ENCODE measurements around the gene TTC24.
"Not testable (repeated sequence)": the region's sequence is repeated elsewhere in the genome, so short reads cannot be mapped to it uniquely, and the experiment has no call there.

Gene TTC24

DNA sequence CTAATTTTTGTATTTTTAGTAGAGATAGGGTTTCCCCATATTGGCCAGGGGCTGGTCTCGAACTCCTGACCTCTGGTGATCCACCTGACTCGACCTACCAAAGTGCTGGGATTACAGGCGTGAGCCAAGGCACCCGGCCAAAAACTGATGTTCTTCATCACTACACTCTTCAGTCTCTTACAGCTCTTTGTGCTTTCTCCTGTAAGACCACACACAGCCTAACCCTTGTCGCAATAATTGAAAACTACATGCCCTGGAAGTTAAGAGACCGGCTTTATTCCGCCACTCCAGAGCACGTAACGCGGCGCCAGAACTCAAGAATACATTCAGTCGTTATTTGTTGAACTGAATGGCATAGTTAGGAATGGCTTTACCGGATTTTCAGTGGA lies 21.2 kb downstream of the TTC24 start:
- H3K27me3 ChIP-seq (ENCODE audit: control insufficient read depth, insufficient read depth, low read length): no peaks in the 10 kb centered on the region
- peak overlapping the region; percentile 95 for H3K4me3 ChIP-seq (ENCODE audit: low read depth, low read length)
- H3K4me1 ChIP-seq (ENCODE audit: control insufficient read depth, insufficient read depth, low read length): no peaks in the 10 kb centered on the region
- no peaks in the 10 kb centered on the region for H3K9me3 ChIP-seq (ENCODE audit: control insufficient read depth, insufficient read depth, low read length)
- H3K36me3 ChIP-seq (ENCODE audit: control insufficient read depth, insufficient read depth, low read length): peaks cover 22% of the 10 kb centered on the region
- peak overlapping the region; percentile 90 for H3K9ac ChIP-seq (ENCODE audit: low read depth, low read length)

DNA sequence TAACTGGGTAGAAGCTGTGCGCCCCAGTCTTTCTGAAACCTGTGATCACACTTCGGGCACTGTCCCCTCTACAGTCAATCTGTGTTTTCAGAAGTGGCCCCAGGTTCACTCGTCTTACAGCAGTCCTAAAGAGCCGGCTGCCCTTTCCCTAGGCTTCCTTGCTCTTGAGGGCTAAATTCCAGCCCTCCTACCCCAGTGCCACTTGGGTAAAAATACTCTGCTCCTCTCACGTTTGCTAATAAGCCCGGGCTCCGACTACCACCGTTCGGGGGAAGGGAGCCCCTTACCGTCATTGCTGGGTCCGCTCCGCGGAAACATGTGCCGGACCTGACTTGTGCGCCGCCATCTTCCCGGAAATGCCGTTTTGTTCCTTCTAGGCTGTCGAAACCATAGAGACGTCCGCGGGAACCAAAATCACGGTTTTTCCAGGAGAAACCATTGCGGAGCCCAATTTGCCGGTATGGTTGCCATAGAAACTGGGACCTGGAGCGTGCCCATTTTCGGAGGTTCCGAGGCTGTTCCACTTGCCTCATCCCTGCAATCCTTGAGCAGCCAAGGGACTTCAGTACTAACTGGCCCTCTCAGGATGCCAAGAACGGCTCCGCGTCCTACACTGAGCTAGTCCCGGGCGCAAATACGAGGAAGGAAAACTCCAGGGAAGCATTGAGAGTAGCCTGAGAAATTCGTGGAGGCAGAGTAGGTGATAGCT lies 21.8 kb downstream of the TTC24 start, which contains the start of gene GPATCH4:
GPATCH4 (minus strand) TSS at position 358 of the 709 bp plus-strand sequence.
- Histone ChIP-seq H3K36me3 (ENCODE audit: control insufficient read depth, insufficient read depth, low read length) (peaks cover 18% of the 10 kb centered on the region), H3K4me3 (ENCODE audit: low read depth, low read length) (peak within 1 kb of the TSS; percentile 95), H3K9ac (ENCODE audit: low read depth, low read length) (peak within 1 kb of the TSS; percentile 90), H3K4me1 (ENCODE audit: control insufficient read depth, insufficient read depth, low read length) (no peaks in the 10 kb centered on the region), H3K9me3 (ENCODE audit: control insufficient read depth, insufficient read depth, low read length) (no peaks in the 10 kb centered on the region), H3K27me3 (ENCODE audit: control insufficient read depth, insufficient read depth, low read length) (no peaks in the 10 kb centered on the region)

DNA sequence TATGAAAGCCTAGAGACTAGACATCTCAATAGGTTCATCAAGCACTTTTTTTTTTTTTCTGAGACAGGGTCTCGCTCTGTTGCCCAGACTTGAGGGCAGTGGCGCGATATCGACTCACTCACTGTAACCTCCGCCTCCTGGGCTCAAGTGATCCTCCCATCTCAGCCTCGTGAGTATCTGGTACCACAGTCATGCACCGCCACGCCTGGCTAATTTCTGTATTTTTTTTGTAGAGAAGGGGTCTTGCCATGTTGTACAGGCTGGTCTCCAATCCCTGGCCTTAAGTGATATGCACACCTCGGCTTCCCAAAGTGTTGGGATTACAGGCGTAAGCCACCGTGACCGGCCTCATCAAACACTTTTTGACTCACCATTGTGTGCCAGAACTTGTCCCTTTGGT lies 22.4 kb downstream of the TTC24 start:
- Histone ChIP-seq H3K9ac (ENCODE audit: low read depth, low read length) (no peak overlapping the region), H3K4me1 (ENCODE audit: control insufficient read depth, insufficient read depth, low read length) (no peaks in the 10 kb centered on the region), H3K9me3 (ENCODE audit: control insufficient read depth, insufficient read depth, low read length) (no peaks in the 10 kb centered on the region), H3K4me3 (ENCODE audit: low read depth, low read length) (peak overlapping the region; percentile 95), H3K27me3 (ENCODE audit: control insufficient read depth, insufficient read depth, low read length) (no peaks in the 10 kb centered on the region), H3K36me3 (ENCODE audit: control insufficient read depth, insufficient read depth, low read length) (peaks cover 15% of the 10 kb centered on the region)

DNA sequence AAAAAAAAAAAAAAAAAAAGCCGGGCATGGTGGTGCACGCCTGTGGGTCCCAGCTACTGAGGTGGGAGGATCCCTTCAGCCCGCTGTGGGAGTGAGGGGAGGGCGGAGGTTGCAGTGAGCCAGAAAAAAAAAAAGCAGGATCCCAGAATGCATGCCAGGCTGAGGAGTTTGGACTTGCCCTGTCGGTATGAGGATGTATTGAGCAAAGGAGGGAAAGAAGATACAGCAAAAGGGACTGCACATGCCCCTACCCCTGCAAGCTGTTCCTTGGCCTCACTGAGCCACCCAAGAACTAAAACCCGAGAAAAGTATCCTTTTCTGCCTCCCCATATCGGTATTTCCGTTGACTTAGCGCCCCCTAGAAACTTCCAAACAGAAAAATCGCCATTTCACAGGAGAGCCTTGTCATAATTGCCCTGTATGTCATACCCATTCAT lies 23.1 kb downstream of the TTC24 start:
- no peaks in the 10 kb centered on the region for H3K27me3 ChIP-seq (ENCODE audit: control insufficient read depth, insufficient read depth, low read length)
- peaks cover 8% of the 10 kb centered on the region for H3K36me3 ChIP-seq (ENCODE audit: control insufficient read depth, insufficient read depth, low read length)
- no peak overlapping the region for H3K9ac ChIP-seq (ENCODE audit: low read depth, low read length)
- no peaks in the 10 kb centered on the region for H3K9me3 ChIP-seq (ENCODE audit: control insufficient read depth, insufficient read depth, low read length)
- H3K4me1 ChIP-seq (ENCODE audit: control insufficient read depth, insufficient read depth, low read length): no peaks in the 10 kb centered on the region
- H3K4me3 ChIP-seq (ENCODE audit: low read depth, low read length): no peak overlapping the region

DNA sequence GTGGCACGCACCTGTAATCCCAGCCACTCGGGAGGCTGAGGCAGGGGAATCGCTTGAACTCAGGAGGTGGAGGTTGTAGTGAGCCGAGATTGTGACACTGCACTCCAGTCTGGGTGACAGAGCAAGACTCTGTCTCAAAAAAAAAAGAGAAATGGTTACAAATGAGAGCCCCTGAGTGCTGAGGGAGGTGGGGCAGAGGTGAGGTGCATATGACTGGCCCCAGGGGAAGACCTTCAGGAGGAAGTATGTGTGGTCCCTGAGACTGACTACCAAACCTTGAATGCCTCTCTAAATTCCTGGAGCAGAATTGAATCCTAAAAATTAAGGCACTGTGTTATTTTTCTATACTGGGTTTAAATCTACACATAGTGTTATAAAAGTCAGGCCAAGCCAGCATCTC lies 27.8 kb downstream of the TTC24 start:
- H3K4me3 ChIP-seq (ENCODE audit: low read depth, low read length); H3K9me3 ChIP-seq (ENCODE audit: control insufficient read depth, insufficient read depth, low read length); H3K36me3 ChIP-seq (ENCODE audit: control insufficient read depth, insufficient read depth, low read length); H3K27me3 ChIP-seq (ENCODE audit: control insufficient read depth, insufficient read depth, low read length); H3K4me1 ChIP-seq (ENCODE audit: control insufficient read depth, insufficient read depth, low read length); H3K9ac ChIP-seq (ENCODE audit: low read depth, low read length): not testable (repeated sequence)

DNA sequence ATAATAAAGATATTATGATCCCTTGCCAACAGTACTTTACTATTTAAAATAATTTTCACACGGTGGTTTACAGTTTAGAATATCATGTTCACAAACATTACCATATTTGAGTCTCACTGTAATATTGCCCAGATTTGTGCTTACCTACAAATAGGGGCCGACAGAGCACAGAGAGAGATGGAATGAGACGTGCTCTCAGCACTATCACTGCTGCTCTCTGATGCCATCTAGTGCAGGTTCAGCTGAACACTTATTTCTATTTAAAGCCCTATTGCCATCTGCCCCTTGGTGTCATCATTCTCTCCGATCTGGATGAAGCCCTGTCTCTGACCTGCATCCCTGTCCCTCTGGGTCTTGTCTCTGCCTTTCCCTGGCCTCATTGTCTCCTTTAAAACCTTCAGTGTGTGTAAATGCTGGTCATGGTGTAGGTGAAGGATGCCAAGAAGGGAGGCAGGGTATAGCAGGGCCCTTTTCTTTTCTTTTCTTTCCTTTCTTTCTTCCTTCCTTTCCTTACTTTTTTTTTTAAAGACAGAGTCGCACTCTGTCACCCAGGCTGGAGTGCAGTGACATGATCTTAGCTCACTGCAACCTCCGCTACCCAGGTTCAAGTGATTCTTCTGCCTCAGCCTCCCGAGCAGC lies 28.6 kb downstream of the TTC24 start:
- no peak overlapping the region for H3K9ac ChIP-seq (ENCODE audit: low read depth, low read length)
- no peak overlapping the region for H3K4me3 ChIP-seq (ENCODE audit: low read depth, low read length)
- no peaks in the 10 kb centered on the region for H3K9me3 ChIP-seq (ENCODE audit: control insufficient read depth, insufficient read depth, low read length)
- H3K27me3 ChIP-seq (ENCODE audit: control insufficient read depth, insufficient read depth, low read length): no peaks in the 10 kb centered on the region
- no peaks in the 10 kb centered on the region for H3K36me3 ChIP-seq (ENCODE audit: control insufficient read depth, insufficient read depth, low read length)
- H3K4me1 ChIP-seq (ENCODE audit: control insufficient read depth, insufficient read depth, low read length): peaks cover 4% of the 10 kb centered on the region

DNA sequence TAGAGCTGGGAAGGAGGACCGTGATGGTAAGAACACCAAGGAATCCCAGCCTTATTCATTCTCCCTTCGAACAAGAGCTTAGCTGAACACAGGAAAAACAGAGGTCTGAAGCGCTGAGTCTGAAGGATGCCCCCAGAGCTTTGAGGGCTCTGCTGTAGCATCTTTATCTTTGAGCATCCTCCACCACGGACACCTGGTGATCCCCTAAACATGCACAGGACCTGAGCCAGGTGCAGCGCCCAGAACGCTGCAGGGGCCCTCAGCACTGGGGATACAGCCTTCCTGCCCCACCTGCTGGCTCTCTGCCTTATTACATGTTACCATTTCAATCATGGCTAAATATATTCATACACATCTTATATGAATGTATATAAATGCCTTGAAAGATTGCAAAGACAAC lies 29.5 kb downstream of the TTC24 start:
- Histone ChIP-seq H3K9ac (ENCODE audit: low read depth, low read length) (no peak overlapping the region), H3K27me3 (ENCODE audit: control insufficient read depth, insufficient read depth, low read length) (no peaks in the 10 kb centered on the region), H3K4me1 (ENCODE audit: control insufficient read depth, insufficient read depth, low read length) (peaks cover 4% of the 10 kb centered on the region), H3K4me3 (ENCODE audit: low read depth, low read length) (no peak overlapping the region), H3K36me3 (ENCODE audit: control insufficient read depth, insufficient read depth, low read length) (no peaks in the 10 kb centered on the region), H3K9me3 (ENCODE audit: control insufficient read depth, insufficient read depth, low read length) (no peaks in the 10 kb centered on the region)

DNA sequence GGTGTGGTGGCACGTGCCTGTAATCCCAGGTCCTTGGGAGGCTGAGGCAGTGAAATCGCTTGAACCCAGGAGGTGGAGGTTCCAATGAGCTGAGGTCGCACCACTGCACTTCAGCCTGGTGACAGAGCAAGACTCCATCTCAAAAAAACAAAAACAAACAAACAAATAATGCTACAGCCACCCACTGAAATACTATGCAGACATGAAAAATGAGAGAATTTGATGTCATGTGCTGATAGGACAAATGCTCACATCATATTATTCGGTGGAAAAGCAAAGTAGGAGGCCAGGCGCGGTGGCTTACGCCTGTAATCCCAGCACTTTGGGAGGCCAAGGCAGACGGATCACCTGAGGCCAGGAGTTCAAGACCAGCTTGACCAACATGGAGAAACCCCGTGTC lies 30.5 kb downstream of the TTC24 start:
- H3K4me3 ChIP-seq (ENCODE audit: low read depth, low read length); H3K27me3 ChIP-seq (ENCODE audit: control insufficient read depth, insufficient read depth, low read length); H3K36me3 ChIP-seq (ENCODE audit: control insufficient read depth, insufficient read depth, low read length); H3K9ac ChIP-seq (ENCODE audit: low read depth, low read length); H3K9me3 ChIP-seq (ENCODE audit: control insufficient read depth, insufficient read depth, low read length); H3K4me1 ChIP-seq (ENCODE audit: control insufficient read depth, insufficient read depth, low read length): not testable (repeated sequence)

DNA sequence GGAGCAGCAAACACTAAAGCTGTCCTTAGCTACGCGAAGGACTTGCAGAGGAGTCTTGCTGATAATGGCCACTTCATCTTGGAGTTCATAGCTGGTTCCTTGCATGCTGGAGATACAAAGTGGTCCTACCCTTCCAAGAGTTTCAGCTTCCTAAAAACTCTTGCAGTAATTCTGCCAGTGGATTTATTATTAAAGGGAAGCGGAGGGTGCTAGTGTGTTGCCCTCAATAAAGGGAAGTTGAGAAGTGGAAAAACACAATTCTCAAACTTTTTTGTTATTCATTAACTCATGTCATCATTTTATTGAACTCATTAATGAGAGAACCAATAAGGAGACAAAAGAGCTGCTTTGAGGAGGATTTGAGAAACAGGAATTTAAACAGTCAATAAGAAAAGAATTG lies 33.1 kb downstream of the TTC24 start:
- H3K9ac ChIP-seq (ENCODE audit: low read depth, low read length): no peak overlapping the region
- no peaks in the 10 kb centered on the region for H3K9me3 ChIP-seq (ENCODE audit: control insufficient read depth, insufficient read depth, low read length)
- peaks cover 4% of the 10 kb centered on the region for H3K4me1 ChIP-seq (ENCODE audit: control insufficient read depth, insufficient read depth, low read length)
- no peak overlapping the region for H3K4me3 ChIP-seq (ENCODE audit: low read depth, low read length)
- H3K27me3 ChIP-seq (ENCODE audit: control insufficient read depth, insufficient read depth, low read length): peaks cover 3% of the 10 kb centered on the region
- no peaks in the 10 kb centered on the region for H3K36me3 ChIP-seq (ENCODE audit: control insufficient read depth, insufficient read depth, low read length)

DNA sequence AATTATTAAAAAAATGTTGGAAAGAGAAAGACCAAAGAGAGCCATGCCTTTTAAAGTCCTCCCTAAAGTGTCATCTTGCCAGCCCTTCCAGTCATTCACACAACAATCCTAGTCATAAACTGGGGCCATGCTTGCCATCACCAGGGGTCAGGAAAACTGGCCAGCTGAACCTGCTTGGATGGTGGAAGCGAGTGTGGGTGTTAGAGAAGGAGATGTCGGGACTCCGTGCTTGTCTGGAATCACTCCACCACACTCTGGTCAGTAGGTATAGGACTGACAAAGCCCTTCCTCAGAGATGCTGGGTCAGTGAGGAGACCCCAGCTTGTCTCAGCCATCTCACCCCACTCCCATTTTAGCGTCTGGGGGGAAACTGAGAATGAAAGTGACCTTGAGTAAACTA lies 36.4 kb downstream of the TTC24 start:
- Histone ChIP-seq H3K9ac (ENCODE audit: low read depth, low read length) (no peak overlapping the region), H3K27me3 (ENCODE audit: control insufficient read depth, insufficient read depth, low read length) (peaks cover 24% of the 10 kb centered on the region), H3K9me3 (ENCODE audit: control insufficient read depth, insufficient read depth, low read length) (no peaks in the 10 kb centered on the region), H3K4me3 (ENCODE audit: low read depth, low read length) (no peak overlapping the region), H3K36me3 (ENCODE audit: control insufficient read depth, insufficient read depth, low read length) (no peaks in the 10 kb centered on the region), H3K4me1 (ENCODE audit: control insufficient read depth, insufficient read depth, low read length) (no peaks in the 10 kb centered on the region)

DNA sequence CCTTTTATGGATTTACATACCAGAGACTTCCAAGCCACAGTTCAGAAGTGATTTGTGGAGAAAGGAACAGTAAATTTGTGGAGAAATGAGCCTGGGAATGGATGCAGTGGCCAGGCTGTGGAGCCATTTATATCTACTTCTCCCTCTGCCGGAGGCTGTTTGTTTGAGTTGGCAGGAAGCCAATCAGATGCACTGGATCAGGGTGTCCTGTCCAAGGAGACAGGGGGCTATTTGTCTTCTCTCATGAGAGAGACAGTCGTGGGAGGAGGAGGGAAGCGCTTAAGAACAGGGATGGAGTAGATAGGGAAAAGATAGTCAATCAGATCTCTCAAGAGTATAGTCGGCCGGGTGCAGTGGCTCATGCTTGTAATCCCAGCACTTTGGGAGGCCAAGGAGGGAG lies 36.9 kb downstream of the TTC24 start:
- peaks cover 28% of the 10 kb centered on the region for H3K27me3 ChIP-seq (ENCODE audit: control insufficient read depth, insufficient read depth, low read length)
- H3K4me3 ChIP-seq (ENCODE audit: low read depth, low read length): no peak overlapping the region

DNA sequence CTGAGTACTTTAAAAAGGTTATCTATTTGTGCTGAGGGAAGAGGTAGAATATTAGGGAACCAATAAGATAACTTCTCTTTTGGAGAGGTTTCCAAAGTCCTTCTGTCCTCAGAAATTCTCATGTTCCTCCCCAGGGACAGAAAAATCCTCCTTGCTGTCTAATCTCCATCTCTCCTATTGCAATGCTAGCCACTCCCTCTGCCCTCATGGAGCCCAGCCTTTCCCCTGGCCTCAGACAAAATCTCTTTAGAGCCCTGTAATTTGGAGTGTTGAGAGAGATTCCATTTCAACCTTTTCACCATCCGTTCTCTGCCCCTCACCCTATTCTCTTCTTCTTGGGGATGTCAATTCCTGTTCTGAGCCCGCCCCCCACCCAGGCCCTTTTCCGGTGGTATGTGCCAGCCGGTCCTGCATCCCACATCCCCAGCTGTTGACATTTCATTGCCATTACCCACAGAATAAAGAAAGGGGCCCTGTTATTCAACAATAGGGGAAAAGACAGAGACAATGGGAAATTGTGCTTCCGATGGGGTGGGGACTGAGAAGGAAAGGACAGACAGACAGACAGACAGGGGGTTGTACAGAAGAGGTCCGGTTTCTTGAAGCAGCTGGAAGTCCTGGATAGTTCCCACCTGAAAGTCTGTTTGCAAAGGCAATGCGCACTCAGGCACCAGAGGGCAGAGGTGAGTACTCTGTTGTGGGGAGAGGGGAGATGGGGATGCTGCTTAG lies 39.5 kb downstream of the TTC24 start, which contains the start of gene HAPLN2:
HAPLN2 (plus strand) TSS at position 563 of the 729 bp plus-strand sequence. CDS start 4,076 bp downstream, outside the sequence.
- Histone ChIP-seq H3K27me3 (ENCODE audit: control insufficient read depth, insufficient read depth, low read length) (peaks cover 53% of the 10 kb centered on the region), H3K4me1 (ENCODE audit: control insufficient read depth, insufficient read depth, low read length) (no peaks in the 10 kb centered on the region), H3K36me3 (ENCODE audit: control insufficient read depth, insufficient read depth, low read length) (no peaks in the 10 kb centered on the region), H3K4me3 (ENCODE audit: low read depth, low read length) (peak within 1 kb of the TSS; percentile 4), H3K9ac (ENCODE audit: low read depth, low read length) (no peak within 1 kb of the TSS), H3K9me3 (ENCODE audit: control insufficient read depth, insufficient read depth, low read length) (no peaks in the 10 kb centered on the region)

More for the DNA sequence above, 36.9 kb downstream of the TTC24 start:
- no peaks in the 10 kb centered on the region for H3K36me3 ChIP-seq (ENCODE audit: control insufficient read depth, insufficient read depth, low read length)
- no peaks in the 10 kb centered on the region for H3K9me3 ChIP-seq (ENCODE audit: control insufficient read depth, insufficient read depth, low read length)
- no peak overlapping the region for H3K9ac ChIP-seq (ENCODE audit: low read depth, low read length)
- H3K4me1 ChIP-seq (ENCODE audit: control insufficient read depth, insufficient read depth, low read length): no peaks in the 10 kb centered on the region
